DND-41 (cell line): ENCODE results near the gene ZFYVE28.

ENCODE experiments used
- EZH2 ChIP-seq: IDR thresholded peaks from 3 replicates; pipeline ENCODE4 v1.6.1; 2012; ENCODE audit warnings: borderline replicate concordance, low read depth, mild to moderate bottlenecking, moderate library complexity, low read length, inconsistent platforms; ENCODE audit not compliant: severe bottlenecking
- TF ChIP-seq, protein P1 (sequence below): IDR thresholded peaks from 2 replicates; pipeline ENCODE4 v1.5.1; 2012; ENCODE audit warnings: borderline replicate concordance, low read length, moderate library complexity, mild to moderate bottlenecking; ENCODE audit not compliant: poor library complexity, severe bottlenecking; ENCODE audit errors: extremely low read depth

DNA sequence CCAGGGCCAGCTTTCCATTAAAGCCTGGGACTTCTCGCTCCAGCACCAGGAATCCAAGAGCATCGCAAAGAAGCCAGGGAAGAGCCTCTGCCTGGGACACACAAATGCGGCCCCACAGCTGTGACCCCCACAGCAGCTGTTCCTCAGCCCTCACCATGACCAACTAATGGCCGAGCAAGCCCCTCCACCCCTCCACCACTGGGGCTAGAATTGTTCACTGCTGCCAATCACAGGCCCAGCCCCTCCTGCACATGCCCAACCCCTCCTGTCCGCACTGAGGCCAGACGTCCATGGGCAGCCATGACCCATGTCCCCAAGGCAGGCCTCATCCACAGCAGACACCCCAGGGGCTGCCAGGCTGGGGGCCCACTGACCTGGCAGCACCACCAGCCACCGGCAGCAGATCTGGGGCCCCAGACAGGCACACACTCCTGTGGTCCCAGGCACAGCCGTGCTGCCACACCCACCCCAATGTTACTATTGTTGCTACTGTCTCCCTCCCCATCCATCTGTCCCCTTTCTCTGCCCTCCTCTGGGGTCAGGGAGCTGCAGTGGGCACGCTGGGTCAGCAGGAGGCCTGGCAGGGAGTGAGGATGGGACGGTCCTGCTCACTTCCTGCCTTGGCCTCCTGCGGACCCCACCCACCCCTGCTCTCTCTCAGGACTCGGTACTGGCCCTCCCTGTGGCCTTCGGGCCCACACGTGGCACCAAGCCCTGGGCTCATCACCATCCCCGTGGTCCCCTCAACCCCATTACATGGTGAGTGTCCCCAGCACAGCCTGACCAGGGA lies 56.0 kb downstream of the ZFYVE28 start:
- TF ChIP-seq, protein P1, sequence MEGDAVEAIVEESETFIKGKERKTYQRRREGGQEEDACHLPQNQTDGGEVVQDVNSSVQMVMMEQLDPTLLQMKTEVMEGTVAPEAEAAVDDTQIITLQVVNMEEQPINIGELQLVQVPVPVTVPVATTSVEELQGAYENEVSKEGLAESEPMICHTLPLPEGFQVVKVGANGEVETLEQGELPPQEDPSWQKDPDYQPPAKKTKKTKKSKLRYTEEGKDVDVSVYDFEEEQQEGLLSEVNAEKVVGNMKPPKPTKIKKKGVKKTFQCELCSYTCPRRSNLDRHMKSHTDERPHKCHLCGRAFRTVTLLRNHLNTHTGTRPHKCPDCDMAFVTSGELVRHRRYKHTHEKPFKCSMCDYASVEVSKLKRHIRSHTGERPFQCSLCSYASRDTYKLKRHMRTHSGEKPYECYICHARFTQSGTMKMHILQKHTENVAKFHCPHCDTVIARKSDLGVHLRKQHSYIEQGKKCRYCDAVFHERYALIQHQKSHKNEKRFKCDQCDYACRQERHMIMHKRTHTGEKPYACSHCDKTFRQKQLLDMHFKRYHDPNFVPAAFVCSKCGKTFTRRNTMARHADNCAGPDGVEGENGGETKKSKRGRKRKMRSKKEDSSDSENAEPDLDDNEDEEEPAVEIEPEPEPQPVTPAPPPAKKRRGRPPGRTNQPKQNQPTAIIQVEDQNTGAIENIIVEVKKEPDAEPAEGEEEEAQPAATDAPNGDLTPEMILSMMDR = no peak
- no peak for TF ChIP-seq EZH2
